IgD-negative memory B cell (primary cell): ENCODE data around the gene STAMBP. TPM values are rescaled to one million over a fixed set of nuclear protein-coding genes. Genes with fewer than 3 reads are reported as not detected.
"Not testable (repeated sequence)": the region's sequence is repeated elsewhere in the genome, so short reads cannot be mapped to it uniquely, and the experiment has no call there.

Experiments
- H3K27ac Mint-ChIP-seq, 3 donors: one replicate each; pipeline ENCODE4 v1.8.0; 2020 to 2022; ENCODE audit warnings: mild to moderate bottlenecking in 3 of 3, mixed read lengths in 3 of 3, moderate library complexity in 1 of 3
- H3K27me3 Mint-ChIP-seq: one replicate; pipeline ENCODE4 v1.8.0; 2021; ENCODE audit warnings: mixed read lengths
- H3K36me3 Mint-ChIP-seq: one replicate; pipeline ENCODE4 v1.8.0; 2020; ENCODE audit warnings: mild to moderate bottlenecking, mixed read lengths
- H3K4me1 Mint-ChIP-seq, 3 donors: one replicate each; pipeline ENCODE4 v1.8.0; 2020 to 2022; ENCODE audit warnings: mixed read lengths in 3 of 3, mild to moderate bottlenecking in 1 of 3
- H3K4me3 Mint-ChIP-seq, 4 donors: one replicate each; pipeline ENCODE4 v1.8.0; 2020 to 2022; ENCODE audit warnings: mild to moderate bottlenecking in 4 of 4, mixed read lengths in 4 of 4, moderate library complexity in 3 of 4
- H3K9me3 Mint-ChIP-seq, 3 donors: one replicate each; pipeline ENCODE4 v1.8.0; 2020 to 2021; ENCODE audit warnings: mixed read lengths in 3 of 3, mild to moderate bottlenecking in 1 of 3
- polyA plus RNA-seq: library from polyadenylated mRNA; unstranded; fragments of 300-500 nt; fragmentation: Illumina TruSeq; gene quantifications from one replicate; pipeline ENCODE4 v1.2.3, GENCODE V29; 2021

STAMBP gene
- 50.0 TPM for polyA plus RNA-seq

- peaks cover 15 to 43% (median 30%) of the 10 kb centered on the region in 3 donors for H3K4me1 Mint-ChIP-seq
- peak within 1 kb of the TSS; percentile 75 to 99 (median 97) for H3K27ac Mint-ChIP-seq
- peak within 1 kb of the TSS; percentile 87 to 99 (median 97) for H3K4me3 Mint-ChIP-seq
- peaks cover 0 to 5% (median 4%) of the 10 kb centered on the region in 3 donors for H3K9me3 Mint-ChIP-seq
- no peaks in the 10 kb centered on the region for H3K27me3 Mint-ChIP-seq
- peaks cover 5% of the 10 kb centered on the region for H3K36me3 Mint-ChIP-seq
Observed at GRCh38 chr2:73828818-73829570, at the start of gene STAMBP. TSS of gene STAMBP (plus strand) at chr2:73828961. CDS start at chr2:73830857, 1,896 bp downstream.

DNA sequence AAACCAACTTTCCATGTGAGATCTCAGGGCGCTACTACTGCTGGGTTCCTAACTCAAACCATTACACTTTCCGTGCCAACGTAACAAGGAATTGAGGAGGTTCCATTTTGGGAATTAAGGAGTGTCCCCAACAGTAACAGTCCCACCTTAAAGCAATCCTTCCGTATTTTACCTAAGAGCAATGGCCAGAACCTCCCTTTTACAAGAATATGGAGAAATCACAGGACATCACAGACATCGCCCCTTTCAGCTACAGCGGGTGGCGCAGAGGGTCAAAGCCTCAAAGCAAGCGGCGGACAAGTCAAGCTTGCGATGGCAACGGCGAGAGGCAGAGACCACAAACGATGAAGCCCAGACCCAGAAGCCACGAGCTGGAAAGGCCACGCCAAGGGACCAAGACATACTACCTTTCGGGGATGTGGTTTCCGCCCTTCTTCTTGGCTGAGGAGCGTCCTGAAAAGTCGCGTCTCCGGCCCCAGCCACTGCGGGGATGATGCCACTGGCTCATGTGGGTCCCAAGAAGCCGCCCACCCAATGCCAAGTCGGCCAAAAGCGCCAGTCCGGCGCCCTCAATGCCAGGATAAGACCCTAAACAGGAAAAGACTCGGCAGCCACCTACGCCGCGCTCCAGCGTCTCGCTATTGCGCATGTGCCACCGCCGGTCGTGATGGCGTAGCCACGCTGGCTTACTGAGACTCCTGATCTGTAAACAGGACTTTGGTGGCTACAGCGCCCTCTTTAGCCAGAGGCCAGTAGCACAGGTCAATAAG is 49.1 kb upstream of the STAMBP start, which contains the start of gene DUSP11:
DUSP11 (minus strand) TSS at position 637 of the 770 bp plus-strand sequence; CDS start at position 508, 129 bp downstream.
- H3K27ac Mint-ChIP-seq: peak within 1 kb of the TSS; percentile 84 to 99 (median 95)
- no peaks in the 10 kb centered on the region for H3K36me3 Mint-ChIP-seq
- H3K4me1 Mint-ChIP-seq: peaks cover 10 to 18% (median 12%) of the 10 kb centered on the region in 3 donors

GRCh38 chr2:73780237-73780582 is 48.6 kb upstream of the STAMBP start:
- peaks cover 10 to 18% (median 12%) of the 10 kb centered on the region in 3 donors for H3K4me1 Mint-ChIP-seq
- no peaks in the 10 kb centered on the region for H3K9me3 Mint-ChIP-seq
- H3K36me3 Mint-ChIP-seq: no peaks in the 10 kb centered on the region
- no peaks in the 10 kb centered on the region for H3K27me3 Mint-ChIP-seq
- peak overlapping the region; percentile 96 to 99 (median 96) for H3K4me3 Mint-ChIP-seq
- peak overlapping the region; percentile 84 to 99 (median 95) for H3K27ac Mint-ChIP-seq

More for the DNA sequence above, 49.1 kb upstream of the STAMBP start, which contains the start of gene DUSP11:
- Mint-ChIP-seq H3K9me3 (no peaks in the 10 kb centered on the region), H3K4me3 (peak within 1 kb of the TSS; percentile 96 to 99 (median 96)), H3K27me3 (no peaks in the 10 kb centered on the region)

GRCh38 chr2:73783402-73783801 is 45.4 kb upstream of the STAMBP start:
- not testable (repeated sequence) for H3K27ac Mint-ChIP-seq, H3K4me3 Mint-ChIP-seq, H3K9me3 Mint-ChIP-seq, H3K4me1 Mint-ChIP-seq, H3K36me3 Mint-ChIP-seq, H3K27me3 Mint-ChIP-seq

- not testable (repeated sequence) for H3K9me3 Mint-ChIP-seq, H3K36me3 Mint-ChIP-seq, H3K4me1 Mint-ChIP-seq, H3K27me3 Mint-ChIP-seq, H3K4me3 Mint-ChIP-seq, H3K27ac Mint-ChIP-seq
Observed at GRCh38 chr2:73783883-73784282, 44.9 kb upstream of the STAMBP start, which contains the start of gene C2orf78. TSS of gene C2orf78 (plus strand) at chr2:73784183. CDS start at chr2:73784310, 127 bp downstream.

GRCh38 chr2:73811878-73812277 is 16.9 kb upstream of the STAMBP start:
- H3K4me3 Mint-ChIP-seq: no peak overlapping the region
- H3K36me3 Mint-ChIP-seq: no peaks in the 10 kb centered on the region
- H3K4me1 Mint-ChIP-seq: no peaks in the 10 kb centered on the region
- no peak overlapping the region for H3K27ac Mint-ChIP-seq
- H3K9me3 Mint-ChIP-seq: no peaks in the 10 kb centered on the region
- H3K27me3 Mint-ChIP-seq: peaks cover 2% of the 10 kb centered on the region

GRCh38 chr2:73812635-73813034 is 16.1 kb upstream of the STAMBP start:
- Mint-ChIP-seq H3K4me1 (no peaks in the 10 kb centered on the region), H3K36me3 (no peaks in the 10 kb centered on the region), H3K27me3 (peaks cover 2% of the 10 kb centered on the region), H3K9me3 (no peaks in the 10 kb centered on the region), H3K27ac (no peak overlapping the region), H3K4me3 (no peak overlapping the region)

DNA sequence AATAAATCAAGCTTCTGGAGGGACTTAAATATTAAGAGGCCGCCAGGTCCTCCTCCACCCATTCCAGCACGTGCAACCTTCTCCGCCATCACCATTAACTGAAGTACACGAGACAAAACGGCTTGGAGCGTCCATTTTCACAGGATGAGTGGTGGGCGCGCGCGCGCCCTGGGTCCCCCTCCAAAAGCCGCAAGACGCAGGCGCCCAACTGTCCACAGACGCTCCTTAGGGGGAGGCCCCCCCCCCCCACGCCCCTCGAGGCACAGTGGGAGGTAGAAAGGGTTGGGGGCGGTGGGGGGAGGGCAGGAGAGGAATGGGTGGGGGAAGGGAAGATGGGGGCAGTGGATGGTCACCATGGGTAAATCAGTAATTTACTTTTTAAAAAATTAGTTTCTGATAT is 10.5 kb upstream of the STAMBP start:
- no peak overlapping the region for H3K4me3 Mint-ChIP-seq
- peaks cover 8 to 13% (median 10%) of the 10 kb centered on the region in 3 donors for H3K4me1 Mint-ChIP-seq
- no peaks in the 10 kb centered on the region for H3K9me3 Mint-ChIP-seq
- peaks cover 2% of the 10 kb centered on the region for H3K27me3 Mint-ChIP-seq
- H3K27ac Mint-ChIP-seq: no peak overlapping the region
- H3K36me3 Mint-ChIP-seq: no peaks in the 10 kb centered on the region

DNA sequence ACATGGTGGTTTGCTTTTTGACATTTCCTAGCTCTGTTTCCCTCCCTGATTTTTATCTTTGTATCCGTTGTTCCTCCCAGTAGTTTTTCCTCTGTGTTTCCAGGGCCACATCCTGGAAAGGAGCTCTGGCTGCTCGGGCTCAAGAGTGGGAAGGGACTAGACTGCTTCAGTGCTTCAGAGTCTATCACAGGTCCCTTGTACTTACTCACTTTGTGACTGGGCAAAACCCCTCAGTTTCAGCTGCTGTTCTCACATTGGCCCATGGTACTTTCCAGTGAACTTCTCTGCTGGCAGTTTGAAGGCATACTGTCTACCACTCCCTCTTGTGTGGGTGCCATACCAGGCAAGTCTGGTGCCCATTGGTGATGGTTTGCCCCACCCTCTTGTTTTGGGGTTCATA is 7.5 kb upstream of the STAMBP start:
- Mint-ChIP-seq H3K27me3 (no peaks in the 10 kb centered on the region), H3K27ac (peak overlapping the region in 1 of 3 donors; percentile 88), H3K36me3 (no peaks in the 10 kb centered on the region), H3K4me1 (peaks cover 8 to 22% (median 13%) of the 10 kb centered on the region in 3 donors), H3K4me3 (no peak overlapping the region), H3K9me3 (no peaks in the 10 kb centered on the region)

GRCh38 chr2:73821669-73822068 is 7.1 kb upstream of the STAMBP start:
- no peaks in the 10 kb centered on the region for H3K36me3 Mint-ChIP-seq
- H3K27ac Mint-ChIP-seq: peak overlapping the region in 1 of 3 donors; percentile 88
- no peak overlapping the region for H3K4me3 Mint-ChIP-seq
- H3K4me1 Mint-ChIP-seq: peaks cover 8 to 22% (median 13%) of the 10 kb centered on the region in 3 donors
- no peaks in the 10 kb centered on the region for H3K9me3 Mint-ChIP-seq
- H3K27me3 Mint-ChIP-seq: no peaks in the 10 kb centered on the region

DNA sequence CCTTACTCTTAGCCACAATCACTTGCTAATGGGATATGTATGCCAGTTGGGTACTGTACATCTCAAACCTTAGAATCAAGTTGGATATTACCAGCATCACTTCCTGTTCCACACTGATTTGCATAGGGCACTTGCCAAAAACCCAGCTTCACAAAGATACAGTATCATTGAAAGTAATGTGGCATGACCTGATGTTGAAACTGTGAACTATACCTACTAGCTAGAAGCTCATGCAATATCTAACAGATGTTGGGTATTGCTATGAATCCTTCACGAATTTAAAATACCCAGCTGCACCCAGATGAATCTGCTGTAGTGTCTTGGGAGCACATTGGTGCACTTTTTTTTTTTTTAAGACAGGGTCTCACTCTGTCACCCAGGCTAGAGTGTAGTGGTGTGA is 6.5 kb upstream of the STAMBP start:
- no peaks in the 10 kb centered on the region for H3K9me3 Mint-ChIP-seq
- no peak overlapping the region for H3K27ac Mint-ChIP-seq
- H3K27me3 Mint-ChIP-seq: no peaks in the 10 kb centered on the region
- H3K36me3 Mint-ChIP-seq: no peaks in the 10 kb centered on the region
- peaks cover 8 to 26% (median 13%) of the 10 kb centered on the region in 3 donors for H3K4me1 Mint-ChIP-seq
- no peak overlapping the region for H3K4me3 Mint-ChIP-seq

DNA sequence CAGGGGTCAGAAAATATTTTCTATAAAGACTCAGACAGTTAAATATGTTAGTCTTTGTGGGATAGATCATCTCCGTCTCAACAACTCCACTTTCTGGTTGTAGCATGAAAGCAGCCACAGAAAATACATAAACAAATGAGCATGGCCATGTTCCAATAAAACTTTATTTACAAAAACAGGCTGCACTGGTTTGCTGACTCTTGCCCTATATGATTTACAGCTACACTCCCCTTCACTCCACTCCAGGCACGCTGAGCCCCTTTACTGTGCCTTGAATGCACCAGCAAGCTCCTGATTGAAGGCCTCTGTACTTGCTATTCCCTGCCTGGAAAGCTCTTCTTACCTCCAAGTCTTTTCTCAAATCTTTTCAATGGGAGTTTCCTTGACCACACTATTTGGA is 5.8 kb upstream of the STAMBP start:
- Mint-ChIP-seq H3K9me3 (no peaks in the 10 kb centered on the region), H3K27me3 (no peaks in the 10 kb centered on the region), H3K4me1 (peaks cover 14 to 32% (median 15%) of the 10 kb centered on the region in 3 donors), H3K27ac (no peak overlapping the region), H3K36me3 (no peaks in the 10 kb centered on the region), H3K4me3 (peak overlapping the region in 1 of 4 donors; percentile 16)

DNA sequence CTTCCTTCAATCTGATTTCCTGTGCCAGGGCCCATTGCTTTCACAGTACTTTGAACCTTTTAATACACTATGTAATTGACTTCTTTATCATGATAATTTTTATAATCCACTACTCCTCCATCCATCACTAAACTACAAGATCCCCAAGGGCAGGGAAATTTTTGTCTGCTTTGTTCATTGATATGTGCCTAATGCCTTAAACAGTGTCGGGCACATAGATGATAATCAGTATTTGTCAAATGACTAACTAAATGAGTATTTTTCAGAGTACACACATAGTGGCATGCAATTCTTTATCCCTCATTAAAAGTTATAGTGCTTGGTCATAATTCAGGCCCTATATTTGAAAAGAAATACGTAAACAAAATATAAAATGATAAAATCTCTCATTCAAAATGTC is 5.3 kb upstream of the STAMBP start:
- H3K9me3 Mint-ChIP-seq: no peaks in the 10 kb centered on the region
- H3K4me1 Mint-ChIP-seq: peaks cover 14 to 33% (median 15%) of the 10 kb centered on the region in 3 donors
- peak overlapping the region in 1 of 4 donors; percentile 16 for H3K4me3 Mint-ChIP-seq
- no peaks in the 10 kb centered on the region for H3K36me3 Mint-ChIP-seq
- no peak overlapping the region for H3K27ac Mint-ChIP-seq
- H3K27me3 Mint-ChIP-seq: no peaks in the 10 kb centered on the region

DNA sequence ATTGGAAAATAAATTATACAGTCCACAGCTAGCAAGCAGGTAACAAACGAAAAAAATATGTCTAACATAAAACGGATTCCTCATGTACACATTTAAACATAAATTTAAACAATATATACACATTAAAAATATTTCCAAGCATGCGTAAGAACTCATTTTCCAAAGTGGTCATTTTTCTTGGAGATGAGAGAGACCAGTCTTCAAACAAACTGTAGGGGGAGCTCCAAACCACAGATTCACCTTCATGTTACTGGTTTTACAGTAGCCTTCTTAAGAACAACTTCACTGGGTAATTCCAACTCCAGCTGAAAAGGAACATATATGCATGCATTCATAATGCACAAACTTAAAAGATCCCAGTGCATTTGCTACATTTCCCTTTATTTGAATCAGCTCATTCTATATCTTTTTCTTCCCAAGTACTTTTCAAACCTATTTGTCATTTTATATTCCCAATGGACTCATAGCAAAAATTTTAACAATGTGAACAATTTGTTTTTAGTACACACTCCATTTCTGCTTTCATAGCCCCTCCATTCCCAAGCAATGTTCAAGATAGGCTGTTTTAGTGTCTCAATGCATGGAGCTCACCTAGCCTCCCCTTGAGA is 4.7 kb upstream of the STAMBP start:
- peaks cover 18 to 37% (median 19%) of the 10 kb centered on the region in 3 donors for H3K4me1 Mint-ChIP-seq
- peak overlapping the region in 1 of 3 donors; percentile 17 for H3K27ac Mint-ChIP-seq
- H3K36me3 Mint-ChIP-seq: no peaks in the 10 kb centered on the region
- no peaks in the 10 kb centered on the region for H3K27me3 Mint-ChIP-seq
- H3K9me3 Mint-ChIP-seq: no peaks in the 10 kb centered on the region
- peak overlapping the region in 1 of 4 donors; percentile 79 for H3K4me3 Mint-ChIP-seq

DNA sequence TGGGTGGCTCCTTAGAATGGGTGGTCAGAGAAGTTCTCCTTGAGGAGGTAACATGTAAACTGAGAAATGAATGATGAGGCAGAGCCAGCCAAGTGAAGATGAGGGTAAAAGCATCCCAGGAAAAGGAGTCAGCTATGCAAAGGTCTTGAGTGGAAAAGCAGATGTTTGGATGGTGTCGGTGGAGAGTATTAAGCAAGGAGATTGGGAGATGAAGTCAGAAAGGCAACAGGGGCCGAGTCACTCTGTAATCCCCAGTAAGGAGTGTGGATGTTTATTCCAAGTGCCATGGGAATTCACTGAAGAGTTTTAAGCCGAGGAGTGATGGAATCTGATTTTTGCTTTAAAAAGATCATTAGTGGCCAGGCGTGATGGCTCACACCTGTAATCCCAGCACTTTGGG is 3.4 kb upstream of the STAMBP start:
- no peaks in the 10 kb centered on the region for H3K9me3 Mint-ChIP-seq
- no peak overlapping the region for H3K27ac Mint-ChIP-seq
- peaks cover 26 to 50% (median 27%) of the 10 kb centered on the region in 3 donors for H3K4me1 Mint-ChIP-seq
- no peaks in the 10 kb centered on the region for H3K36me3 Mint-ChIP-seq
- H3K27me3 Mint-ChIP-seq: no peaks in the 10 kb centered on the region
- peak overlapping the region in 1 of 4 donors; percentile 62 for H3K4me3 Mint-ChIP-seq
